ENCODE results near the gene MEGF6.
A peak's percentile ranks its signal among the peaks of the same experiment; 100 is the strongest.

MEGF6 gene

DNA sequence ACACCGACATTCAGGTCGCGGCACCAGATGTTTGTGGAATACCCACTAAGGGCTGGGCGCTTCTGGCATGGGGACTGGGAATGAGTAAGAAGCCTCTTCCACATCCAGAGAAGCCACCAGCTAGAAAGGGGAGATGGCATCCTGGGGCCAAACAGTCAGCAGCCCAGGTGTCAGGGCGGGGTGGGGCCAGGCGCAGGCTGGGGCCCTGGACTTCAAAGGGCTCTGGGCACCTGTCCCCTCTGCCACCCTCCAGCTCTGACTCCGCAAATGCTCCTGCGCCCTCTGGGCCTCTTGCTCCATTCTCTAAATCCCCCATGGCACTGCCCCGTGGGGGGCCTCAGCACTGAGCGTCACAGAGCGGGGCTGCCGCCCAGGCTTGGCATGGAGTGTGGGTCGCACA is 70.4 kb downstream of the MEGF6 start:
- DNase-seq (ENCODE audit: low read depth in 2 of 2, low spot score in 1 of 2), result no peak

DNA sequence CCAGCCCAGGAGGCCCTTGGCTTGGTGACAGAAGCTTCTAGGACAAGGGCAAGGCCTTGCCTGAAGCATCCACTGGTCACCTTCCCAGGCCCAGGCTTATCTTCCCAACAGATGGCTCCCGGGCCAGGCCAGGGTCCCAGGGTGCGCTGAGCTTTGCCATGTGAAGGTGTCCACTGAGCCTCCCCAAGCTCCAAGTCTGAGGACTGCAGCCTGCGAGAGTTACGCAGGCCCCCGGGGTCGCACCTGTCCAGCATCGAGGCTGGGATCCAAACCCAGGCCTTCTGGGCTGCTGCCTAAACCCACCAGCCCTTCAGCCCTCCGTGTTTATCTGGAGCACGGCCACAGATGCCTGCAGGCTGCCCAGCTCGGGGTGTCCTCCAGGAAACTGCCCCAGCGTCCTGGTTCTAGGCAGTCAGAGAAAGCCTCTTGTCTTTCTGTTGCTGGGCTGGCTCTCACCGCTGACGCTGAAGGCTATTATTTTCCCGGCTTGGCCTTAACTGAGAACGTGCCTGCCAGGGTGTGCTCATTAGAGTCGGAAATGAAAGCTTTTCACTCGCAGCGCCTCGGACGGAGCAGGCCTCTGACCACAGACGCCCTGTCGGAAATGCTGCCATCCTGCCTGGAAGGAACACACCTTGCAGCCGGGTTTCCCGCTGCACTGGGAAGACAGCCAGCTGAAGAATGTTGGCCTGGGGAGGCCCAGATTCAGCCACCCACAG is 71.4 kb downstream of the MEGF6 start:
- no peak for DNase-seq (ENCODE audit: low read depth in 2 of 2, low spot score in 1 of 2)

DNA sequence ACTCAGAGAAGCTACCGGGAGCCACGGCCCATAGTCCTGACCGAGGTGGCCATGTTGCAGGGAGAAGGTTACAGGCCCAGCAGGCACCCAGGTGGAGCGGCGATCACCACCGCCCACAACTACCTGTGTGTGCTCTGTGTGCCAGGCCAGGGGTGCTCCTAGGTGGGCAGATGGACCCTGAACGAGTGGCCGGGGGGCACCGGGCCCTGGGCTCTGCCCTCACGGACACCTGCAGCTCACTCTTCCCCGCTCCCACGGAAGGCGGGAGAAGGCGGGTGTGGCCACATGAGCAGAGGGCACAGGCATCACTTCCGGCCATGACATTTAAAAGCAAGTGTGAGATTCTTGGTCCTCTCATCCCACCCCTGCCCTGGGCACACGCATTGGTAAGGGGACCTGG is 73.9 kb downstream of the MEGF6 start:
- DNase-seq (ENCODE audit: low read depth in 2 of 2, low spot score in 1 of 2), result no peak

DNA sequence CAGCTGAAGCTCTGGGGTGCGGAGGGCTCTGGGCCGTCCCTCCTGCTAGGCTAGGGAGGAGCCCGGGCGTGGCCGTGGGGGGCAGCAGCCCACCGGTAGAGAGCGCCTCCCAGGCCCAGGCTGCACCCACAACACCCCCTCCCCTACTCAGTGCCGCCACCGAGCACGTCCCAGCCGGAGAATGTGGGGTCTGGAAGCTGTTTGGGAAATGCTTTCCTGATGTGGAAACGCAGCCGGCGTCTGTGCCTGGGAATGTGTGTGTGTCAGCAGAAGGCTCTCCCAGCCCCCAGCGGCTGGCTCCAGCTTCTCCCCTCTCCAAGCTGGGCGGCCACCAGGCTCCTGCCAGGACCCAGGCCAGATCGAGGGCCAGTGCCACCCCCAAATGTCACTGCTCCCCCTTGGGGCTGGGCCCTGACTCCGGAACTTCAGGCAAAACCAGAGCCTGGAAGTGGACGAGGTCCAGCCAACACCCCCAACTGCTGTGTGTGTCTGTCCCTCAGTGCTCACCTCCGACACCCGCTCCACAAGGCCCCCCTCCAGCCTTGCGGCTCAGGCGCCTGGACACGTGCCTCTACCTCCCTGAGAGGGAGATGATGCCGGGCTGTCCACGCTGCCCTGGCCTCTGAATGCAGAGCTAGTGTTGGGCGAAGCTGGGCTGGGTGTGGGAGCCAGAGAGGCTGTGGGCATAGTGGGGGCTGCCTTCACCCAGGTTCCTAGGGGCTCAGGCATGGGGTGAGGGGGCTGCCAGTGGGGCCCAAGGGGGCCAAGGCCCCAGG is 74.7 kb downstream of the MEGF6 start:
- DNase-seq (ENCODE audit: low read depth in 2 of 2, low spot score in 1 of 2), result no peak

DNA sequence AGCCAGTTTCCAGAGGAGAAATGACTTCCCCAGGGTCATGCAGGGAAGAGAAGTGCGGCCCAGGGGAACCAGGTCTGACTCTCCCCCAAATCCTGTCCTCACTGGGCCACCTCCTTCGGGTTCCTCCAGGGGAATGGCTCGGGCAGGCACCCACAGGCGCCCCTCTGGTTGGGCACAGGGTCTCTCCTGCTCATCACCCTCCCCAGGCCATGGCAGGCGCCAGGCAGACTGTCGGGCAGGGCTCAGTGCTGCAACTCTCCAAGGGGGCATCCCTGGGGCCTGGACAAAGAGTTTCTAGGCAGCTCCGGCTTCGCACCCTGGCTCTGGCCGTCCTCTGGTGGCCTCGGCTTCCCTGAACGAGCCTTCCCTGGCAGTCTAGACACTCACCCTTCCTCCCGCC is 75.6 kb downstream of the MEGF6 start:
- no peak for DNase-seq (ENCODE audit: low read depth in 2 of 2, low spot score in 1 of 2)

DNA sequence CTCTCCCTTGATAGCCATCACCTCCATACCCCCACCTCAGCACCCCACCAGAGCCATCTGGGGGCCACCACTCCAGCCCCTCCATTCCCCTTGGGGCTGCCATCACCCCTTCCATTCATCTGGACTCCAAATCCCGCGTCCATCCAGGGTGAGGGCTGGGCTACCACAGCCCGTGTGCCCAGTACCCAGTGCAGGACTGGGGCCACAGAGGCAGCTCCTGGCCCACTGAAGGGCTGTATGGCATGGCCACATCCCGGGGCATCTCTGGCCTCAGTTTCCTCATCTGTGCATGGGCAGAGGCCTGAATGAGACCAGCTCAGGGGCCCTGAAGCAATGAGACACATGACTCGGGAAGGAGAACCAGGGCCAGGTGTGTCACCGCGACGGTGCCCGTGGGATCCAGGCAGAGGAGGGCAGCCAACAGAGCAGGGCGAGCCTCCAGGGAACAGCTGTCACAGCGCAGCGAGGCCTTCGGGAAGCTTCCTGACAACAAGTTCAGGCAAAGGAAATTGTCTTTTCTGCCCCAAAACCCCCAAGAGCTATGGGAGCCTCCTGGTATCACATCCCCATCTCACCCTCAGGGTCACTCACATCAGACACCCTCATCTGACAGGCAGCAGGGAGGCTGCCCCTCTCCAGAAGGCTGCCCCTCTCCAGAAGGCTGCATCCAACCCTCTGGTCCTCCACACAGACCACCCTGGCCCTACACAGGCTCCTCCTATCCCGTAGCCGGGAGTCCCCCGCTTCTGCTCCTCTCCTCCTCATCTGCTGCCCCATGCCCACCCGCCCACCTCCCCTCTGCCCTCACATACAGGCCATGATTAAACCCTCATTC is 76.3 kb downstream of the MEGF6 start:
- no peak for DNase-seq (ENCODE audit: low read depth in 2 of 2, low spot score in 1 of 2)

DNA sequence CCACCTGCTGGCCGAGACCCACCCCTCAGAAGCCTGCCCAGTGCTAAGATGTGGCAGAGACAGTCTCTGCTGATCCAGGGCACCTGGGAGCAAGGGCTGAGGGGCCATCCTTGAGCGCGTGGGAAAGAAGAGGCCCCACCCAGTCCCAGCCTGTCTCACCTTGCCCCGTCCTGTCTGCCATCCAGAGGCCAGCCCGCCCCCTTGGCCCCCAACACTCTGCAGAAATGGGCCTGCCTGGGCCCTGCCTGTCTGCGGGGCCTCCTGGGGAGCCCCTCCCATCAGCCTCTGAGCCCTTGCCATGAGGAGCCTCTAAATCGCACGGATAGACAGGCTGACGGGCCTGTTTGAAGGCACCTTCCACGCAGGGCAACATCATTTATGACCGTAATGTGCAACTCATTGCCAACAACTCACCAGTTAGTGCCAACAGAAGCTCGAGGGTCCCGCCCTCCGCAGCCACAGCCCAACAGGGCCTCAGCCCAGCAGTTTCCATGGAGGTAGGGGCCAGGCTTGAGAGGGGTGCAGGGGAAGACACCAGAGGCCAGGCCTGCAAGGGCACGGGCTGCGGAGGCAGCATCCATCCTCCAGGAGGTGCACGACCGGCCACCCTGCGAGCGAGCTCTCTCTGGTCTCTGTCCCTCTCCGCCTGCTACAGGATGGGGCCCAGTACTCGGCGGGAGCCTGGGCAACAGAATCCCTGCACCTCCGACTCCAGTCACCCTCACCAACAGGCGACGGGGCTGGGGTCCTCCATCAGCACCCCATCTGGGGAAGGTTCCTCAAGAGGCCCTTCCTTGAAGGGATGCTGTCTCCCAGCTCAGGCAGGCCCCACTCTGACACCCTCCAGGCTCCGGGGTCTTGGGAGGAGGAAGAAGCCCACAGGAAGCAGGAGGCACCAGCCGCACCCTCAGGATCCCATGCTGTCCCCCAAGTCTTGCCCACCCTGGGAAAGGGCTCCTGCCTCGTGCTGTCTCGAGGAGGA is 78.0 kb downstream of the MEGF6 start:
- DNase-seq (ENCODE audit: low read depth in 2 of 2, low spot score in 1 of 2), result no peak

DNA sequence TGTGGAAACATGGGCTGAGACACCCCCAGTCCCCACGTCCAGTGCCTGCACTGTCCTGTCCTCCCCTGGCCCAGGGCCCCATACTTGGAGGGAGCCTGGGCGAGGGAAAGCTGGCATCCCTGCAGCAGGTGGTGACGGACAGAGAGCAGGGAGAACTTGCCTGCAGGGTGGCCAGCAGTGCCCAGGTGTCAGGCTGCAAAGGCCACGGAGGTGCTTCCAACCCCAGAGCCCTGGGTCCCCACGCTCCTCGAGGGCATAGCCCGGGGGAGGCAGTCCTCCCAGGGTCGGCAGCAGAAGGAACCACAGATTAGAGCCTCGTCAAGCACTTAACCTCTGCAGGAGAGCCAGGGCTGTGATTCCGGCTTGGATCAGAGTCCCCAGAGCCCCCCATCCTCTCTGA is 79.4 kb downstream of the MEGF6 start:
- DNase-seq (ENCODE audit: low read depth in 2 of 2, low spot score in 1 of 2), result no peak

DNA sequence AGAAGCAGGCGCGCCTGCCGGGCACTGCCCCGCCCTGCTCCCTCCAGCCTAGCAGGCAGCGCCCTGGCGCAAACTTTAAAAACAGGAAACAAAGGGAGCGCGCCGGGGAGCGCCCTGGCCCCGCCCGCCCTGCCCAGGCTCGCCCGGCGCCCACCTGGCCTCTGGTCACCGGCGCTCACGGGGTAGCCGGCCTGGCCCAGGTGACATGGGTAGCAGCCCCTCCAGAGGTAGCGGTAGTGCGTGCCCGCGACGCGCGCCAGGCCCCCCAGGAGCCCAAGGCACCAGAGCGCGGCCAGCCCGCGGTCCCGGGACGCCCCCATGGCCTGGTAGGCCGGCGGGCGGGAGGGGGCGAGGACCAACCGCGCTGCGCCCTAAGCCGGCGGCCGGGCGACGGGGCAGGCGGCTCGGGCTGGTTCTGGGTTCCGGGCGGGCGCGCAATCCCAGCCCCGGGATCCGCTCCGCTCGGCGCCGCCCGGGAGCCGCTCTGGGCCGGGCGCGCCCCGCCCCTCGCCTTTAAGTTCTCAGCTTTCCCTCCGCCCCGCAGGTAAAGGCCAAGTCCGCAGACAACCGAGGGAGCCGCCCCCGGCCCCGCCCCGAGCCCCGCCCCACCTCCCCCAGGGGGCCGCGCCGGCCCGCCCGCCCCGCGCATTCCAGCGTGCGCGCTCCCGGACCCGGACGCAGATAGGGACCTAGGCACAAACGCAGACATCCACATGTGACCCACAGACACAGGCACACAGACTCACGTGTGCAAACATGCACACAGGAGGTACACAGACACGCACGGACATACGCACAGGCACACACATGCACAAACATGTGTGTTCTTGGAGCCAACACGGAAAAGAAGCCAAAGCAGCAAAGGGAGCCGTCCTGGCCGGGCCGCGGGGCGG is 80.1 kb downstream of the MEGF6 start:
- DNase-seq (ENCODE audit: low read depth in 2 of 2, low spot score in 1 of 2), result peak; percentile 27 to 52

DNA sequence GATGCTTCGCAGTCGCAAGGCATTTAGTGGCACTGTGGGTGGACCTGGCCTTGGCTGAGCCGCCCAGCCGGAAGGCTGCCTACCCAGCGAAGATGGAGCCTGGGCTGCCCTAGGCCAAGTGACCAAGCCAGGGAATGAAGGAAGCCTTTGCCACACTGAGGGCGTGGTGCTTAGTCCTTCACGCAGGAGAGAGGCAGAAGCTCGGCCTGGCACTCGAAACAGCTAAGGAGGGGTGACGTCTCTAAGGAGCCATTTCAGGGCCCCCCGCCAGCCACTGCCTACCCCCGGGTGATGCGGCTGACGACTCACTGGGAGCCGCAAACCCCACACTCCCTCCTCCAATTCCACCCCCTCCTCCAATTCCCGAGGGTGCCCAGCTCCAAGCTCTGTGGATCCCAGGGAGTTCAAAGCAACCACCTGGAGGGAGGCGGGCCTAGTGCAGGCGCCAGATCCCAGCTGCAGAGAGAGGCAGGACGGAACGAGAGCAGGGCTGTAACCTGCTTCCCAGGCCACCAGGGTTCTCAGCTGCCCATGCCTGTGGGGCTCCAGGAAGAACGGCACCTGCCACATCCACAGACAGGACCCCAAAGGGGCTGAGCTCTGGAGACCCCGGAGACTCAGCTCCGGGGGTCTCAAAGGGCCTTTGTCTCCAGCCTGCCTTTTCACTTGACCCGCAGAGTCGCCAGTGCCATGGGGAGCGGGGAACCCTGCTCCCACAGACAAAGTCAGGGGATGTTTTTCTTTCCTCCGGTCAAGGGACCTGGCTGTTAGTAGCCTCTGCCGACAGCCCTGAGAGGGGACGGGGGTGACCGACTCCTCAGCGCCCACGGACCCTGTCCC is 81.0 kb downstream of the MEGF6 start:
- DNase-seq (ENCODE audit: low read depth in 2 of 2, low spot score in 1 of 2), result no peak

DNA sequence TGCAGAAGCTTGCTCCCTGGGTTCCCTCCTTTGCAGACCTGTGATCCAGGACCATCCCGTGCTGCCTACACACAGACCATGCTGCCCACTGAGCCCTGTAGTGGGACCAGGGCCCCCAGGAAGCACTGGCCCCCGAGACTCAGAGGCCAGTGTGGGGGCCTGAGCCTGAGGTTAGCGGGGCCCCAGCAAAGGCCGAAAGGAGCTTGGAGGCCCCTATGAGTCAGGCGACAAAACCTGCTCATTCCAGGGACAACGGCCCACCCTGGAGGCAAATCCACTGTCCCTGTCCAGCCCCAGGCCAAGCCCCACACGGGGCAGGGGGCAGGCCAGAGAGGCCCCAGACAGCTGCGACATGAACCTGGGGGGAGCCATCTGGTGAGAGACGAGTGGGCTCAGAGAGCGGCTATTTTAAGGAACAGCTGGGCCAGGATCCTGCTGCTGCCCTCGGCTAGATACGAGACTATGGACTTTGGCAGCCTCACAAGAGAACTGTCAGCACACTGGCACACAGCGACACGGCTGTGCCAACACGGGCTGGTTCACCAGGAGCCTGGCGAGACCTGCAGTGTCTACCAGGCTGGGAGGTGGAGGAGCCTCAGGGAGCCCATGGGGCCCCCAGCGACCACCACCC is 82.1 kb downstream of the MEGF6 start:
- DNase-seq (ENCODE audit: low read depth in 2 of 2, low spot score in 1 of 2), result no peak

DNA sequence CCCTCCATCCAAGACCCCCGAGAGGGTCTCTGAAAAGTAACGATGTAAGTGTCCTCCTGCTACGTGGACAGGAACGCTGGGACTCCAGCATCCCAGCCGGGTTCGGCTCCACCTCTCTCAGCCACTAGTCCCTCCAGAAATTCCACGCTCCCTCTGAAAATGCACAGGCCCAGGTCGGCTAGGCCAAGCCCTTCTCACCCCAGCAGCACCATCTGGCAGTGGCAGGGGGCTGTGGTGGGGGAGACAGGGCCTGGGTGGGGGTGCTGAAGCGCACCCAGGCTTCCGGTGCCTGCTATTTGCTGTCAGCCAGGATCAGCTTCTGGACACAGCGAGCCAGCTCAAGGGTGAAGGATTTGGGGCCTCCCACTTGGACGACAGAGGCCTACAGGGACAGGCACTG is 83.5 kb downstream of the MEGF6 start:
- no peak for DNase-seq (ENCODE audit: low read depth in 2 of 2, low spot score in 1 of 2)

DNA sequence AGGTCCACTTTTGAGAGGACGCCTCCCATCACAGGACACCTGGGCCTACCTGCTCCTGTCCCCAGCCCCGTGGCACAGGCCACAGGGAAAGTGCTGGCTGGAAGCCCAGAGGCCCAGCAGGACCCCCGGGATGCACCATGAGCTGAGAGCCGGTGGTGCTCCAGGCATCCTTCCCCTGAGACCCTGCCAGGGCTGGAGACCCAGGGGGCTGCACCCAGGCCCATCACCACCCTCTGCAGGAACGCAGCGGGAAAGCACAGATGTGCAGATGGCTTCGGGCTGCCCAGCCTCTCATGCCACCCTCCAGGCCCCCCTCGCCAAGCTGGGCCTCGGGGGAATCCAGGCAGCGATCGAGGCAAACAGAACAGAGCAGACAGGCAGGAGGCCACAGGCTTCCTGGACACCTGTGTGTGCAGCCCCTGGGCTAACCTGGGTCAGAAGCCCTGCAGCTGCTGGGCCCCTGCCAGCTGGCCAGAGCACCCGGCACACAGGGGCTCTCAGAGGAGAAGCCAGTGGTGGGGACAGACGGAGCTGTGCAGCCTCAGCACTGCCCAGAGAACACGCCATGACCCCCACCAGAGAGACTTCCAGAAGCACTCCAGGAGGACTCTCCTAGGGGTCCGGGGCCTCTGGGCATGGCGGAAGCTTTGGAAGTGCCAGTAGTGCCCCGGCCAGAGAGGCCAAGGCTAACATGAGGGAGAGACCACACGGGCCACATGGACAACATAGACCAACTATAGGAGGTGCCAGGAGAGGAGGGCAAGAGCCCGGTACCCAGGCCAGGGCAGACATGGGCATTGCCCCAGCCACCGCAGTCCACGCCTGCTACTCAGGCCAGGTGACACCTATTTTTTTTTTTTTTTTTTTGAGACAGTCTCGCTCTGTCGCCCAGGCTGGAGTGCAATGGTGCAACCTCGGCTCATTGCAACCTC is 85.5 kb downstream of the MEGF6 start:
- DNase-seq (ENCODE audit: low read depth in 2 of 2, low spot score in 1 of 2), result no peak

DNA sequence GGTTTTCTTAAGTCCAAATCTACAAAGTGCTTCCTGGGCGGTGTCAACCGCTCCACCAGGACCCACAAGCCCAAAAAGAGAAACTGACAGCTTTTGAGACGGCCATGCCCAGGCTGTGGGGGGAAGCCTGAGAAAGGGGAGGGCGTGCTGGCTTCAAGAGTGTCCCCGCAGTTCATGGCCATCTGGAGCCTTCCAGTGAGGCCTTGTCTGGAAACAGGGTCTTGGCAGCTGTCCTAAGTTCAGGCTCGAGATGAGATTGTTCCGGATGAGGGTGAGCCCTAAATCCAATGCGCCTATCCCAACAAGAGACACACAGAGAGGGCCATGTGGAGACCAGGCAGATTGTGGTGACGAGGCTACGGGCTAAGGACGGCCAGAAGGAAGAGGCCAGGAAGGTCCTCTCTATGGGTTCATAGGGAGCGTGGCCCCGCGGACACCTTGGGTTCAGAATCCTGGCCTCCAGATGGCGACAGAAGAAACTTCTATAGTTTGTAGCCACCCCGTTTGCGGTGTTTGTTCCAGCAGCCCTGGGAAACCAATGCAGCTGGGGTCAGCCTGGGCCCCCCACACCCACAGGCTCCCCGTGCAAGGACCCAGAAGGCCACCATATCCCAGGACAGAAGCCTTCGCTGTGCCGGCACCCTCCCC is 86.6 kb downstream of the MEGF6 start:
- DNase-seq (ENCODE audit: low read depth in 2 of 2, low spot score in 1 of 2), result no peak

DNA sequence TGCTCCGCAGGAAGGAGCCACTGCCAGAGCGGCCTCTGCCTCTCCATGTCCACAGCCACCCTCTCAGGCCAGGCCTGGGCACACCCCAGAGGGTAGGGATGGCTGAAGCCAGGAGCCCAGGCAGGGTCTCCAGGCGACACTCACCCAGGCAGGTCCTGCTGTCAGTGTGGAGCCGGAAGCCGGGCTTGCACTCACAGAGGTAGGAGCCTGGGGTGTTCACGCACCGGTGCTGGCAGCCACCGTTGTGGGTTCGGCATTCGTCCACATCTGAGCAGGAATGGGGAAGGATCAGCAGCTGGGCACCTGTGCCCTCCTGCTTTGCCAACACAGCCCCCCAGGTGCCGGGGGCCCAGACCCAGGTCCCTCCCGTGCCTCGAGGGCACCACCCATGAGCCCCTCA is 87.3 kb downstream of the MEGF6 start:
- no peak for DNase-seq (ENCODE audit: low read depth in 2 of 2, low spot score in 1 of 2)

DNA sequence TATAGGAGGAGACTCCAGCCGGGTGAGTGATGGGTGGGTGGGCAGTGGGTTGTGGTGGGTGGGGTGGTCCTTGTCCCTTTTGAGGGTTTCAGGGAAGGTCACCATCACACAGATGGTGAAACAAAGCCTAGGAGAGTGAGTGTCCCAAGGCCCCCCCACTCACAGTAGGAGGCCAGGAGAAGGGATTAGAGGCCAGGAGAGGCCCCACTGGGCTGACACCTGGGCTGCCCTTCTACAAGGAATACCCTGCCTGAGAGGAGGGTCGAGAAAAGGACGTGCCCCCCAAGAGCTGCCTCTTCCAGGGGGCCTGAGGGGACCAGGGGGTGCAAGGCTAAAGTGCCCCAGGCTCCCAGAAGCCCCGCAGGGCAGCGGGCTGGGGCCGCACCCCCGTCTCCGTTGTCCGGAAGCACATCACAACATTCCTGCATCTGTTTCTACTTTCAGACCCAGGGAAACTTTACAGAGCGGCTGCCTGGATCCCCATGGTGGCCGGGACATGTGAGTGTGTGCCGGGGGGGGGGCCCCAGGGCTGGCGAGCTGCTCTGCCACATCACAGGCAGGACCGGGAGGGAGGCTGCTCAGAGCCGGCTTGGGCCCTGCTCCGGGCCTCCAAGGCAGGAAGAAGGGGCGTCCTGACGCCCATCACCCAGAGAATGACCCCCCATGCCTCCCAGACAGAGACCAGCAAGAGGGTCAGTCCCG is 88.6 kb downstream of the MEGF6 start:
- no peak for DNase-seq (ENCODE audit: low read depth in 2 of 2, low spot score in 1 of 2)
